Measurements from ENCODE around the gene MC4R. TPM values are rescaled to one million over a fixed set of nuclear protein-coding genes. Genes with fewer than 3 reads are reported as not detected.

The MC4R gene
- total and polyA plus RNA-seq, 2 of the 4 experiments (the other 2 are of a cell fraction), result 0.14 to 0.18 TPM

DNA sequence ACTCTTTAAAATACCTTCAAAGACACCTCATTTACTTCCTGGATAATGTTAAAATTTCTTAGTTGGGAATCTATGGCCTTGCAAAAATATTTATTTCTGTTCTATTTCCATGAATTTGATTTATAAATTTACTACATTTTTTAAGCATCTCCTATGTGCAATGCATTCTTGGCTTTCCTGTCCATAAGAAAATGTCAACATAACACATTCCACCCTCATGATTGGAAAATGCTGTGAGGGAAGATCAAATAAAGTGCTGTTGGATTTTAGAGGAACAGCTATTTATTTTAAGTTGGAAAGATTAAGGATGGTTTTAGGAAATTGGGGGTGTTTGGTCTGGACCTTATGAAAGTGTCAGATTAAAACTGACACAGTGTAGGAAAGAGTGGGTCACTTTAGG lies 45.4 kb upstream of the MC4R start:
- ChIA-PET POLR2A (ENCODE audit: unreplicated experiment) (no interaction called here), CTCF (interaction anchor here (1.0 kb wide), 1 partner anchor 8 kb away, joined by 3 read pairs; no protein-coding TSS in a partner anchor)
- intact Hi-C loops (cut with micrococcal nuclease) (no loop called here), in situ Hi-C loops (cut with MboI; ENCODE audit: low sequenced_read_pairs) (loop anchor here (25.0 kb wide), 1 partner anchor 581 kb away; no protein-coding TSS in a partner anchor), dilution Hi-C loops (cut with HindIII; ENCODE audit: low sequenced_read_pairs, unreplicated experiment) (no loop called here)
- H2BK15ac ChIP-seq (ENCODE audit: low read depth, low read length), result no peak overlapping the region
- DNase-seq (no peak), ATAC-seq (ENCODE audit: low read depth) (no peak)
- H3K9ac ChIP-seq (ENCODE audit: low read depth, low read length), result no peak overlapping the region
- no peaks in the 10 kb centered on the region for H3K4me1 ChIP-seq (ENCODE audit: control insufficient read depth, insufficient read depth, low read length)
- H3K18ac ChIP-seq (ENCODE audit: low read depth, low read length), result no peak overlapping the region
- BruUV-seq (replicated peaks), result no TSS peak
- no peaks in the 10 kb centered on the region for H3K79me1 ChIP-seq (ENCODE audit: low read depth in 1 of 2, low read length in 2 of 2)
- H3K56ac ChIP-seq (ENCODE audit: extremely low read depth, insufficient read depth, low read length), result no peak overlapping the region
- no peak overlapping the region for H3K4ac ChIP-seq (ENCODE audit: low read depth, low read length)
- H2BK5ac ChIP-seq (ENCODE audit: low read depth, low read length, poor library complexity, severe bottlenecking), result no peak overlapping the region
- no peak overlapping the region for H2AK5ac ChIP-seq (ENCODE audit: low read depth, low read length)
- no peak overlapping the region for H2BK120ac ChIP-seq (ENCODE audit: low read depth, low read length)
- H3K14ac ChIP-seq (replicated peaks; ENCODE audit: low read depth, low read length), result no peak overlapping the region
- no peaks in the 10 kb centered on the region for H3K36me3 ChIP-seq (ENCODE audit: control insufficient read depth, insufficient read depth, low read length)
- H3K9me3 ChIP-seq (ENCODE audit: control insufficient read depth, insufficient read depth, low read length), result no peaks in the 10 kb centered on the region
- no peak overlapping the region for H3K4me2 ChIP-seq (ENCODE audit: low read depth, low read length)
- H3K27me3 ChIP-seq (ENCODE audit: control insufficient read depth, insufficient read depth, low read length), result no peaks in the 10 kb centered on the region
- H3K4me3 ChIP-seq (ENCODE audit: insufficient read depth, low read depth, low read length), result no peak overlapping the region
- no peak overlapping the region for H2AK9ac ChIP-seq (replicated peaks; ENCODE audit: low read depth, low read length, poor library complexity)
- no peaks in the 10 kb centered on the region for H3K9me1 ChIP-seq (ENCODE audit: insufficient read depth, low read length)
- no peak overlapping the region for H3K27ac ChIP-seq (ENCODE audit: insufficient read depth, low read length)
- TF ChIP-seq MAFK (IDR thresholded peaks at IDR 0.05; ENCODE audit: low read depth, low read length), result no peak
- TF ChIP-seq MXI1 (IDR thresholded peaks at IDR 0.05; ENCODE audit: borderline replicate concordance, low read depth, low read length), result no peak
- no peak for TF ChIP-seq RFX5 (IDR thresholded peaks at IDR 0.05; ENCODE audit: low read depth, low read length)
- TF ChIP-seq, protein P1, sequence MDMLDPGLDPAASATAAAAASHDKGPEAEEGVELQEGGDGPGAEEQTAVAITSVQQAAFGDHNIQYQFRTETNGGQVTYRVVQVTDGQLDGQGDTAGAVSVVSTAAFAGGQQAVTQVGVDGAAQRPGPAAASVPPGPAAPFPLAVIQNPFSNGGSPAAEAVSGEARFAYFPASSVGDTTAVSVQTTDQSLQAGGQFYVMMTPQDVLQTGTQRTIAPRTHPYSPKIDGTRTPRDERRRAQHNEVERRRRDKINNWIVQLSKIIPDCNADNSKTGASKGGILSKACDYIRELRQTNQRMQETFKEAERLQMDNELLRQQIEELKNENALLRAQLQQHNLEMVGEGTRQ (IDR thresholded peaks at IDR 0.05; ENCODE audit: low read depth, low read length), result no peak
- no peak for TF ChIP-seq CHD1 (IDR thresholded peaks at IDR 0.05; ENCODE audit: low read depth, low read length)
- TF ChIP-seq, protein P2, sequence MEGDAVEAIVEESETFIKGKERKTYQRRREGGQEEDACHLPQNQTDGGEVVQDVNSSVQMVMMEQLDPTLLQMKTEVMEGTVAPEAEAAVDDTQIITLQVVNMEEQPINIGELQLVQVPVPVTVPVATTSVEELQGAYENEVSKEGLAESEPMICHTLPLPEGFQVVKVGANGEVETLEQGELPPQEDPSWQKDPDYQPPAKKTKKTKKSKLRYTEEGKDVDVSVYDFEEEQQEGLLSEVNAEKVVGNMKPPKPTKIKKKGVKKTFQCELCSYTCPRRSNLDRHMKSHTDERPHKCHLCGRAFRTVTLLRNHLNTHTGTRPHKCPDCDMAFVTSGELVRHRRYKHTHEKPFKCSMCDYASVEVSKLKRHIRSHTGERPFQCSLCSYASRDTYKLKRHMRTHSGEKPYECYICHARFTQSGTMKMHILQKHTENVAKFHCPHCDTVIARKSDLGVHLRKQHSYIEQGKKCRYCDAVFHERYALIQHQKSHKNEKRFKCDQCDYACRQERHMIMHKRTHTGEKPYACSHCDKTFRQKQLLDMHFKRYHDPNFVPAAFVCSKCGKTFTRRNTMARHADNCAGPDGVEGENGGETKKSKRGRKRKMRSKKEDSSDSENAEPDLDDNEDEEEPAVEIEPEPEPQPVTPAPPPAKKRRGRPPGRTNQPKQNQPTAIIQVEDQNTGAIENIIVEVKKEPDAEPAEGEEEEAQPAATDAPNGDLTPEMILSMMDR (conservative IDR thresholded peaks at IDR 0.05; ENCODE audit: low read depth, low read length), result no peak
- TF ChIP-seq SMC3 (IDR thresholded peaks at IDR 0.05; ENCODE audit: low read depth, low read length), result no peak
- TF ChIP-seq, protein P3, sequence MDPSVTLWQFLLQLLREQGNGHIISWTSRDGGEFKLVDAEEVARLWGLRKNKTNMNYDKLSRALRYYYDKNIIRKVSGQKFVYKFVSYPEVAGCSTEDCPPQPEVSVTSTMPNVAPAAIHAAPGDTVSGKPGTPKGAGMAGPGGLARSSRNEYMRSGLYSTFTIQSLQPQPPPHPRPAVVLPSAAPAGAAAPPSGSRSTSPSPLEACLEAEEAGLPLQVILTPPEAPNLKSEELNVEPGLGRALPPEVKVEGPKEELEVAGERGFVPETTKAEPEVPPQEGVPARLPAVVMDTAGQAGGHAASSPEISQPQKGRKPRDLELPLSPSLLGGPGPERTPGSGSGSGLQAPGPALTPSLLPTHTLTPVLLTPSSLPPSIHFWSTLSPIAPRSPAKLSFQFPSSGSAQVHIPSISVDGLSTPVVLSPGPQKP (IDR thresholded peaks at IDR 0.05; ENCODE audit: borderline replicate concordance, low read depth, low read length), result no peak
- TF ChIP-seq RCOR1 (IDR thresholded peaks at IDR 0.05; ENCODE audit: insufficient replicate concordance, low read length), result no peak
- TF ChIP-seq NFE2L2 (IDR thresholded peaks at IDR 0.05; ENCODE audit: low read depth, low read length), result no peak
- no peak for TF ChIP-seq CEBPB (IDR thresholded peaks at IDR 0.05; ENCODE audit: low read depth, low read length)
- TF ChIP-seq BHLHE40 (IDR thresholded peaks at IDR 0.05; ENCODE audit: low read depth, low read length), result no peak
- TF ChIP-seq MAZ (IDR thresholded peaks at IDR 0.05; ENCODE audit: borderline replicate concordance, low read depth, low read length), result no peak
- no peak overlapping the region for H2BK20ac ChIP-seq (ENCODE audit: low read depth, low read length)
- H3K23ac ChIP-seq (ENCODE audit: low read depth, low read length), result no peak overlapping the region
- H4K20me1 ChIP-seq (ENCODE audit: insufficient read depth, low read length), result no peaks in the 10 kb centered on the region
- no peak overlapping the region for H4K5ac ChIP-seq (ENCODE audit: low read depth, low read length)
- no peak overlapping the region for H4K8ac ChIP-seq (ENCODE audit: low read depth in 2 of 2, low read length in 2 of 2)
- H2AFZ ChIP-seq (replicated peaks; ENCODE audit: low read length, poor library complexity), result no peak overlapping the region
- H4K91ac ChIP-seq (ENCODE audit: insufficient read depth, low read depth, low read length), result no peak overlapping the region
